Osteocyte (in vitro differentiated cells): ENCODE data around the gene EIF5A. TPM values are rescaled to one million over a fixed set of nuclear protein-coding genes. Genes with fewer than 3 reads are reported as not detected.

Experiments used
- DNase-seq: peaks from one replicate; pipeline ENCODE4 v3.0.0; 2021; ENCODE audit warnings: mixed read lengths; ENCODE audit not compliant: unreplicated experiment; ENCODE audit errors: extremely low spot score
- H3K27ac Mint-ChIP-seq: one replicate; pipeline ENCODE4 v1.8.0; 2021; ENCODE audit warnings: mild to moderate bottlenecking, mixed read lengths; ENCODE audit not compliant: unreplicated experiment
- H3K27me3 Mint-ChIP-seq: one replicate; pipeline ENCODE4 v1.8.0; 2021; ENCODE audit warnings: mixed read lengths; ENCODE audit not compliant: unreplicated experiment
- H3K36me3 Mint-ChIP-seq: one replicate; pipeline ENCODE4 v1.8.0; 2021; ENCODE audit warnings: mixed read lengths; ENCODE audit not compliant: unreplicated experiment
- H3K4me1 Mint-ChIP-seq: one replicate; pipeline ENCODE4 v1.8.0; 2021; ENCODE audit warnings: mixed read lengths; ENCODE audit not compliant: unreplicated experiment
- H3K4me3 Mint-ChIP-seq: one replicate; pipeline ENCODE4 v1.8.0; 2021; ENCODE audit warnings: mild to moderate bottlenecking, moderate library complexity, mixed read lengths; ENCODE audit not compliant: unreplicated experiment
- H3K9me3 Mint-ChIP-seq: one replicate; pipeline ENCODE4 v1.8.0; 2021; ENCODE audit warnings: mixed read lengths; ENCODE audit not compliant: unreplicated experiment
- CTCF ChIP-seq: fragments of 200-600 bp; sonication (generic); IDR thresholded peaks from 2 replicates; pipeline ENCODE4 v1.5.0; 2021; ENCODE audit warnings: antibody characterized with exemption, mild to moderate bottlenecking, moderate library complexity
- total RNA-seq: library from RNA; stranded (reverse); gene quantifications from 2 replicates; pipeline ENCODE4 v1.2.1, GENCODE V29; 2021

The EIF5A gene
- total RNA-seq, 1 donor from 2014 or later = 352 TPM

- peaks cover 40% of the 10 kb centered on the region for H3K4me1 Mint-ChIP-seq
- H3K27ac Mint-ChIP-seq = no peak overlapping the region
- peaks cover 2% of the 10 kb centered on the region for H3K36me3 Mint-ChIP-seq
- H3K4me3 Mint-ChIP-seq = peak overlapping the region; percentile 34
- DNase-seq = no peak
- H3K27me3 Mint-ChIP-seq = peaks cover 14% of the 10 kb centered on the region
- no peaks in the 10 kb centered on the region for H3K9me3 Mint-ChIP-seq
- TF ChIP-seq CTCF = no peak
These were observed 43.7 kb upstream of the EIF5A start for GRCh38 chr17:7263801-7264078.

GRCh38 chr17:7266784-7267183 is 40.6 kb upstream of the EIF5A start:
- no peak overlapping the region for H3K4me3 Mint-ChIP-seq
- no peaks in the 10 kb centered on the region for H3K36me3 Mint-ChIP-seq
- H3K4me1 Mint-ChIP-seq = peaks cover 35% of the 10 kb centered on the region
- DNase-seq = no peak
- H3K27ac Mint-ChIP-seq = peak overlapping the region; percentile 9
- H3K9me3 Mint-ChIP-seq = no peaks in the 10 kb centered on the region
- peaks cover 17% of the 10 kb centered on the region for H3K27me3 Mint-ChIP-seq
- TF ChIP-seq CTCF = no peak

- Mint-ChIP-seq H3K27me3 (peaks cover 14% of the 10 kb centered on the region), H3K4me1 (peaks cover 21% of the 10 kb centered on the region), H3K36me3 (no peaks in the 10 kb centered on the region), H3K9me3 (no peaks in the 10 kb centered on the region), H3K27ac (no peak overlapping the region), H3K4me3 (no peak overlapping the region)
- no peak for DNase-seq
- no peak for TF ChIP-seq CTCF
These were observed 28.0 kb upstream of the EIF5A start for GRCh38 chr17:7279448-7279847.

- H3K27me3 Mint-ChIP-seq = peaks cover 14% of the 10 kb centered on the region
- H3K4me1 Mint-ChIP-seq = peaks cover 21% of the 10 kb centered on the region
- H3K27ac Mint-ChIP-seq = peak overlapping the region; percentile 70
- H3K4me3 Mint-ChIP-seq = peak overlapping the region; percentile 76
- H3K9me3 Mint-ChIP-seq = no peaks in the 10 kb centered on the region
- no peaks in the 10 kb centered on the region for H3K36me3 Mint-ChIP-seq
- DNase-seq = peak; percentile 90
- peak; percentile 91 for TF ChIP-seq CTCF
These were observed 26.8 kb upstream of the EIF5A start for GRCh38 chr17:7280519-7281073.

- Mint-ChIP-seq H3K4me1 (peaks cover 21% of the 10 kb centered on the region), H3K27me3 (peaks cover 18% of the 10 kb centered on the region), H3K9me3 (no peaks in the 10 kb centered on the region), H3K36me3 (no peaks in the 10 kb centered on the region), H3K4me3 (peak within 1 kb of the TSS; percentile 76), H3K27ac (peak within 1 kb of the TSS; percentile 70)
- TF ChIP-seq CTCF = no peak
- peak; percentile 96 for DNase-seq
These were observed 26.1 kb upstream of the EIF5A start, which contains the start of gene SLC2A4 for GRCh38 chr17:7281074-7281952. Gene SLC2A4, plus strand, starts transcription at chr17:7281718. Its CDS starts 217 bp downstream, at chr17:7281935.
